Islet precursor cell (in vitro differentiated cells): Measurements from ENCODE around the gene PYGL.
"Not testable (repeated sequence)": the region's sequence is repeated elsewhere in the genome, so short reads cannot be mapped to it uniquely, and the experiment has no call there.

ENCODE experiments used
- DNase-seq: peaks from one replicate; pipeline ENCODE4 v3.0.0-alpha.2; 2018

Gene PYGL

DNA sequence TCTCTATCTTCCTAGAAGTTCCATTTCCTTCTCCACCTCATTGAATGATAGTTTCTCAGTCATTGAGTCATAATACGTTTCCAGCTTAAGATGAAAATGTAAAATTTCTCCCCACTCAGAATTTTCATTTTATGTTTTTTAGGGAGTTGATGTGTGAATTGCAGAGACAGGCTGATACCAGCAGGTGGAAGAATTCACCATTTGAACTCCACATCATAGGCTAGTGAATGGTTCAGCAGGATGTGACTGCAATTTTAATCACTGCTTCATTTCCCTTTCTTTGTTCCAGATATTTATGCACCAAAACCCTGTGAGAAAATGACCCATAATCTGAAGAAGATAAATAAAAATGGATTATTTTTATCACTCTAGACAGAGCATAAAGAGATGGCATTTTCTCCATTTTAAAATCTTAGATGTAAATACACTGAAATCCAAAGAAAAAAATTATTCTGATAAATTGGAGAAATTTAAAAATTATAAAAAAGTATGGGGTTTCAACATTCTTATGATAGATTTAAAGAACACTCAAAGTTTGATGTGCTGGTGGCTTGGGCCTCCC is 10.6 kb upstream of the PYGL start:
- no peak for DNase-seq

DNA sequence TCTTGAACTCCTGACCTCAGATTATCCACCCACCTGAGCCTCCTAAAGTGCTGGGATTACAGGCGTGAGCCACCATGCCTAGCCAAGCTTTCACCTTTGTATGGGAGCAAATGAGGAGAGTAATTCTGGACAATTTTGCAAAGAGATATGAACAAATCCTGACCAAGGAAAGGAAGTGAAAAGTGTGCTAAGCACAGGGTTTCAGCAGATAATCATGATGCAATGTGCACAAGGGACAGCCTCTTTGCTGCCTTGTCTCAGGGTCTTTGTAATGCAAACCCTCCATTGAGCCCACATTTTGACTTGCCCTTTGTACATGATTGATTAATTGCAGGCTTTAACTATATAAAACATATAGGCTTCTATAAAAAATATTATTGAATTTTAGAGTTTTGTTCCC is 9.2 kb upstream of the PYGL start:
- DNase-seq: no peak

DNA sequence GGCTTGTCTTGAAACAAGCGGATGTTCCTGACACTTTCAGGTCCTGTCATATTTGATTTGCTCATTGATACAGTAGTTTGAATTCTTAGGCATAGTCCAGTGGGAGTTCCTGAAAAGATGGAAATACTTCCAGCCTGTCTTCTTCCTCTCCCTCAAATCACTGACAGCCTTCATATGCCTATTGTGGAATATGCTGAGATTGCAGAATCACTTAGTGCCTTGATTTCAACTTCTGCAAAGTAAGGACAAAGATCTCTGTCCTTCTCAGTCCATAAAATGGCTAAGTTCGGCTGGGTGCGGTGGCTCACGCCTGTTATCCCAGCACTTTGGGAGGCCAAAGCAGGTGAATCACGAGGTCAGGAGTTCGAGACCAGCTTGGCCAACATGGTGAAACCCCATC is 6.7 kb upstream of the PYGL start:
- no peak for DNase-seq

DNA sequence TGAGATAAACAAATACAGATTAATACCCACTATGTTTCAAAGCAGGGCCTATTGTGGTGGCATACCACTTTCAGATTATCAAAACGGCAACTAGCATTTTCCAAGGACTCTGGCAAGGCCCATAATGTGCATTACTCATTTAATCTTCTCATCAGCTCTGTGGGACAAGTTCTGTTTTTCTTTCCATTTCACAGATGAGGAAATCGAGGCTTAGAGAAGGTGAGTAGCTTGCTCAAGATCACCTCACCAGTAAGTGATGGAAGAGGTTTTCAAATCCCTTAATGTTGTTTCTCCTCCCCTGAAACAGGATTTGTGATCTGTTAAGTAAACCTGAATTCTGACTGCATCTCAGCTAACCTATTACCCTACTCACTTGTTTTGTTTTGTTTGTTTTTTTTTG is 3.9 kb upstream of the PYGL start:
- no peak for DNase-seq

DNA sequence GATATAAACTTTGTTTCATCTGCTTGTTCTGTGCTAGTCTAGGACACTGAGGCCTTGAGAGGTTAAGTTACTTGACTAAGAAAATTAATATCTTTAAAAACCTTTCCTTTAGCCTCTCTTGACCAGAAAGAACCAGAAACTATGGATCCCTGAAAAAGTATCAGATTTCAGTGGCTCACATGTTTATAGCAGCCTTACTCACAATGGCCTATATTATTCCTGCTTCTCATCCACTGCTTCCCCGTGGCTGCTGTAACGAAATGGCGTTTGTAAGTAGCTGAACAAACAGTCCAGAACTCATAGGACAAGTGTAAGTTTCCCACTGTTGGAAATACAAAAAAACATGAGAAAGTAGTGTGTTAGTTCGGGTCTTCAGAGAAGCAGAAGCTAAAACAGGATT is 3.2 kb upstream of the PYGL start:
- DNase-seq: no peak

DNA sequence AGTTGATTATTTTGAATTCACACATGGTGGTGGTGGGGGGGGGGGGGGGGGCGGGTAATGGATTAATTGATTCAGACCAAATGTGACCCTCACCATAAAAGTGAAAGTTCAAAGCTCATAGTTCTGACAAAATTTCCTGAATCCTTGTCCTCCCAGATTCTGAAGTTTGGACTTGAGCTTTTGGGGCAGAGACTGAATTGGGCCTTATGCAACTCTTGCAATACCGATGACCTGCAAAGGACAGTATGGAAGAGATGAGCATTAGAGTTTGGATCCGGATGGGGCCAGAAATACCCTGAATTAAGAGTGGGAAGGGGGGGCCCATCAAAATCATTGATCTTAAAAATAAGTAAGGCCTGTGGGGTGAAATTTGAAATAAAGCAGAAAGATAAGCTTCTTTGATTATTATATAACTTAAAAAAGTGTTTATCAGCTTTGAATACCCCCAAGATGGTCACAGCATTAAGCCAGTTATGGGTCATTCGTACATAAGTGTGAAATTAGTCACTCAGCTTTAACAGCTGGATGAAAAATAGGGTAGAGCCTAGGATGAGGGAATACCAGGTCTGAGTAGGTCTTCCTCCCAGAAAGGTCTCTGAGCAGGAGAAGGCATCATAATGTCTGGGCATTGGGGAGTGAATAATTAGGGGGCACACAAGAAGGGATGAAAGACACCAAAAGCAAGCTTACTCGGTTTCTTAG is 2.1 kb upstream of the PYGL start:
- no peak for DNase-seq

DNA sequence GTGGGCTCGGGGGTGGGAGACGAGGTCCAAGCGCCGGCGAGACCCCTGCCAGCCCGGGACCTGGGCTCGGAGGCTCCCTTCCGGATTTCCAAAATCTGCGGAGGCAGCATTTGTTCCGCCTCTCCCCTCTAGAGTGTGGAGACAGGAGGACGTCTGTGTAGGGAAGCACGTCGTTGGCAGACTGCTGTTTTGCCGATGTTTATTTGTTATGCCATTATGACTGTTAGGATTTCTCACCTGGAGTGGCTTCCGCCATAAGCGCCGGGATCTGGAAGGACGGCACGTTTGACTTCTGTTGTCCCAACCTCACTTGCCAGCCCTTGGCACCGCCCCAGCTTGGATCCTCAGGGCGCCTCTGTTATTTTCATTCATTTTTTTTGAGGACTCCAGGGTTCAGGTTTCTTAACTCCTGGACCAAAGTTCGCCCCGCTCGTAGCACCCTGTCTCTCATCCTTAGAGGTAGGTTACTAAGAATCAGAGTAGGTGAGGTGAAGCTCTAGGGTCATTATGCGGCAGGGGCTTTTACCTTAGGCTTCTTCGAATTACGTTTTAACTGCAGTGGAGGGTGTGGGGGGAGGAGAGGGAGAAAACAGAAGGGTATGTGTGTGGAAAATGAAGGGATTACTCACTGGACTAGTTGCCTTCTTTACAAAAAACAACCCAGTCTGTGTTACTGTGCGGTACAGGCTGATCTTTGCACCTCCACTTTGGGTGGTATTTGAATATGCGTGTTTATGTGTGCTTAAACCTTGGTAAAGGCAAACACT is 547 bp upstream of the PYGL start:
- peak; percentile 63 for DNase-seq

DNA sequence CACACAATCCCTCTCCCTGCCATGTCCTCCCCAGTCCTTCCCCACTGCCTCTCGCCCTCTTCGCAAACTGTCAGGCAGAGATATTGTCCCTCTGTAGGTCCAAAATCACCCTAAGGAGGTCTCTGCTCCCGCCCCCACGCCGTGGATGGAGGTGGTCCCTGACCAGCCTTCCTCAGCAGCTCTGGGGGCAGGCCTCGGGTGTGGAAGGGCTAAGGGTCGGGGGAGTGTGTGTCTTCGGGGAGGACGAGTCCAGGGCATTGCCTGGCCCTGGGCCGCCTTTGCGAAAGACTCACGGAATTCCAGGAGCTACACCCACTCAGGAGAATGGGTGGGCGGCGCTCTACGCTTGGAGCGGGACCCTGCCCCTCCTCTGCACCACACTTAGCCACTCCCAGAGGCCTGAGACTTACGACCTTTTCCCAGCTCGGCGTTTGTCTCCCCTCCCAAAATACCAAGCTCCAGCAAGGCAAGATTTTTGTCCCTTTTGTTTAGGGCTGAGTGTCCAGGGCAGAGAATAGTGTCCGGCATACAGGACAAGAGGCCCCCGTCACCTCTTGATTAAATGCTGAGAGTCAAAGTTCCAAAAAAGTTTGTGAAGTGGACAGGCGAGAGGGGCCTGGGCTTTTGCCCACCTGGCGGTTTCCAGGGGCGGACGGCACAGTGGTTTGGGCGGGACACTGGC is 881 bp downstream of the PYGL start:
- peak; percentile 92 for DNase-seq

DNA sequence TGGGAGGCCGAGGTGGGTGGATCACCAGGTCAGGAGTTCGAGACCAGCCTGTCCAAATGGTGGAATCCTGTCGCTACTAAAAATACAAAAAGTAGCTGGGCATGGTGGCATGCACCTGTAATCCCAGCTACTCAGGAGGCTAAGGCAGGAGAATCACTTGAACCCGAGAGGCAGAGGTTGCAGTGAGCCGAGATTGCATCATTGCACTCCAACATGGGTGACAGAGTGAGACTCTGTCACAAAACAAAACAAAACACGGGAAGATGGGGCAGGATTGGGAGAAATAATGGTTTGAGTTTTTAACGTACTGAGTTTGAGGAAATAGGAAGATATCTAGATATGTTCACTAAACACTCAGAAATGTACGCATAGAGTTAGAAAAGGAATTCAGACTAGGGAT is 2.6 kb downstream of the PYGL start:
- not testable (repeated sequence) for DNase-seq

DNA sequence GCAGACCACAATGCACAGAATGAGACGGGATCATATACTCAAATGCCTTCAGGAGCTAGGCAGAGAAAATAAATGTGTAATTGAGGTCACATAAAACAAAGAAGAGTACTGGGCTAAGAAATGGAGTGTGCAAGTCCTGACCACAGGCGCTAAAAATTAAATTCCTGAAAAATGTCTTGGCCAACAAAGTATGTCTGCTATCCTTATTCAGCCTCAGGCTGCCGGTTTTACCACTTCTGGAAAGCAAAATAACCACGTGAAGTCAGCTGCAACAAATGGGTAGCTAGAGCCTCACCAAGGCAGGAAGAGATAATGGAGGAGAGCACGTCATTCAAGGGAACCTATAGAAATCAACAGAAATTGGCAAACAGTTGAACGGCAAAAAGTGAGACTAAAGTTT is 3.1 kb downstream of the PYGL start:
- DNase-seq: no peak

DNA sequence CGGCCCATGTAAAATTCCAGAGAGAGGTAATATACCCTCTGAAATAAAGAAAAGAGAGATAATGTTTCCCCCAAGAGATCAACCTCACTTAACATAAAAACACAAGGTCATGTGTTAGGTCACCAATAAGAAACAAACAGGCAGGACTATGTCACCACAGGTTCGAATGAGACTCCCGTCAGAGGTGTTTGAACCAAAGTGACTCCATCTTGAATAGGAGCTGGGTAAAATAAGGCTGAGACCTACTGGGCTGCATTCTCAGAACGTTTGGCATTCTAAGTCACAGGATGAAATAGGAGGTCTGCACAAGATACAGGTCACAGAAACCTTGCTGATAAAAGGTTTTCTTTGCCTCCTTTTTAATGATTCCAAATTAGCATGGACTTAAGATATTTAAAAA is 6.5 kb downstream of the PYGL start:
- no peak for DNase-seq

DNA sequence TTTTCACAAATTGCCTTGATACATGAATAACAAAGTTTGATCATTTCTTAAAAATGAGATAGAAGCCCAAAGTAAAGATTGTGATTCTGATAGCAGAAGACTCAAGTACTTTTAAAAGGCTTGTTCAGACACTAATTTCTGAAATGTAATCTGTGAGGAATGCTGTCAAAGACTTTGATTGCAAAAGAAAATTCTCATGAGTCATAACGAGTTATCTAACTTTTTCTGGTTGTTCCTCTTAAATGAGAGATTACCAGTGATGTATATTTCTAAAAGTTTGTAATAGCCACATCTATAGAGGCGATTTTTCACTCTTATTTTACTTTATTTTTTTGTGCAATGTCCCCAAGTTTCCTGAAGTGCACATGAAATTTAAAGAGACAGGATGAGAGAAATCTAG is 7.0 kb downstream of the PYGL start:
- DNase-seq: no peak

DNA sequence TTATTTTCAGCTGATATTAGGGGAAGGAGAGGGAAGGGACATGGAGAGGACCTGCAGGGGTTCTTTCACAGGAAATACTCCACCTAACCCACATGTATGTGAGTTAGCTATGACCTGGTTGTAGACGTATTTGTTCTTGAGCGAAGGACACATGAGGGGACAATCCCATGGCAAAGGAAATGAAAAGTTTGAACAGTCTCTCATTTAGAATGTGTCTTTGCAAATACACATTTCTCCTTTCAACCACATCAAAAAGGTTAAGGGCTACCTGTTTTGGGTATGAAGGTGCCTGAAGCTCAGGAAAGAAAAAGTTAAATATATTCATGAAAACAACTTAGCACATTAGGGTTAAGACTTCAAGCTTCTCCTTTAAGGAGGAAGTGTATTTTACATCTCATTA is 7.4 kb downstream of the PYGL start:
- DNase-seq: no peak

DNA sequence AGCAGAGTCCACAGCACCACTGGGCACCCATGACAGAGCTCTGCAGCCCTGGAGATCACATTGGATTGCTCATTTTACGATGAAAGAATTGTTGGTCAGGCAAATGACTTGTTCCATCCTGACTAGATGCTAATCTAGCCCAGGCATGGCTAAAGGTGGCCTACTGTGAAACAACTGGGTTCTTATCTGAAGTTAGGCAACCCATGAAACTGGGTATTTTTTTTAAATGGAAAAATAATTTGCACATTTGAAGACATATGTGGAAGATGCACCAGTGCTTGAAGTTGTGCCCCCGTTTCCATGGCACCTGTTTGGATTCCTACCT is 8.3 kb downstream of the PYGL start:
- DNase-seq: no peak

DNA sequence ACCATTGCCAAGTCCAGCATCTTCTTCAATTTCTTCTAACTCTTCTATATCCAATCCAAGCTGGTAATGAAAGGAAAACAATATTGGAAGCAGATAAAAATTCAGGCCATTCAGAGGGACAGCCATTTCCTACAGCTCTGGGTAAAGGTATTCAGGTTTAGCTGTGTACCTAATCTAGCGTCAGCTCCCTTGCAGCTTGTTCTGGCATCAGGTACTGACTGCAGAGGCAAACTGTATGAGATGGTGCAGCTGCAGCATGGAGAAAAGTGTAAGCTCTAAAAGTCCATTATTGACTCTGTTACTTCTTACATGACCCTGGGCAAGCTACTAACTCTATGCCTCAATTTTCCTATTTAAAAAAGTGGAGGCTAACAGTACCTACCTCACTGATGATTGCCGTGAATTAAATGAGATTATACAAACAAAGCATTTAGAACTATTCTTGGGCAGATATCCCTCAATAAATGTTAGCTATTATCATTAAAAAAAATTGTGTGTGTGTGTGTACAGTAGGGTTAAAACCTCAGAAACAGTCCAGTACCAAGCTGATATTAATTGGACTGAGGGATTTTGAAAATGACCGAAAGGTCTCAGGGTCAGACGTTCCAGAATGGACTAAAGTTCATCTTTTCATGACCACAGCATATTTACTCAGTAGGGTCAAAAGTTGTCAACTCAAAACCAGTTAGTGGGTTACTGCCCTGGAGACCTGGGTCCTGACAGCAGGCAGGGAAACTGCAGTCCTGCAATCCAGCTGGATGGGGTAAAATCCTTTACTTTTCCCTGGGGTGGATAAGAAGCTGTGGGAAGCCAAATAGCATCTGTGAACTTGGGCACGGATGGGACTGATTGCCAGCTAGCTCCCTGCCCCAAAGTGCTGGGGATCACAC is 8.9 kb downstream of the PYGL start:
- DNase-seq: no peak

DNA sequence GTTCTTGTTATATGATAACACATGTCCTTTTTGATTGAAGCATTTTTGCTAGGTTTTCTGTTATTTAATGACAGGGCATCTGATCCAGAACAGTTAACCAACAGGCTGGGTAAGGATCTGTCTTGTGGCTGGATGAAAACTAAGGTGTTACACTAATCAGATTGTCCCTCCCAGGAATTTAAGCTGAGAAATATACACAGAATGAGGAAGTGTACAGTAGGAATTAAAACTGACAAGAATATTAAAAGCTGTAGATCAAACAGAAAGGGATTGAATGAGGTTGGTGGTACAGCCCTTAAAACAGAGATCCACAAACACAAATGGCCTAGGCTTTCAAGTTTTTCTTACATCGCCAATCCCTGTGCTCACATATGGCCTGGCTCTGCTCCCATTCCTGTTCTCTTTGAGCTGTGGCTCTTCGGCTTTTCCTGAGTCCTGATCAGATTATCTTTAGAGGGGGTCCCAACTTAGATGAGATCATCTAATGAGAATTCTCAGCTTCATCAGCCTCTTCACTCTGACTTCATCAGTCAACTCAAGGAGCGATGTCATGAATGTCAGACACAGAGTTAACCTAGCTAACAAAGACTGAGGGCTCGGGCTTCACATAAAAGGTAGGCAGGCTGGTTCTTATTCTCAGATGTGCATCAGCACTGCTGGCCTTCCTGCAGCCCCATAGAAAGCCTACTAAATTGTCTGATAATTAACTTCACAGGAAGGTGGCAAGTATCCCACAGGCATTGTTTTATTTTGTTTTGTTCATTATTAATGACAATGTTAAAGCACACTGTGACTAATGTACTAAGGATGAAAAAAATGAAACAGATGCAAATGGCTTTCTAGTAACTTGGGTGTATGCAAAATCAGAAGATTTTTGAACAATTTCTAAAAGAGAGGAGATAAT is 11.4 kb downstream of the PYGL start:
- DNase-seq: no peak

DNA sequence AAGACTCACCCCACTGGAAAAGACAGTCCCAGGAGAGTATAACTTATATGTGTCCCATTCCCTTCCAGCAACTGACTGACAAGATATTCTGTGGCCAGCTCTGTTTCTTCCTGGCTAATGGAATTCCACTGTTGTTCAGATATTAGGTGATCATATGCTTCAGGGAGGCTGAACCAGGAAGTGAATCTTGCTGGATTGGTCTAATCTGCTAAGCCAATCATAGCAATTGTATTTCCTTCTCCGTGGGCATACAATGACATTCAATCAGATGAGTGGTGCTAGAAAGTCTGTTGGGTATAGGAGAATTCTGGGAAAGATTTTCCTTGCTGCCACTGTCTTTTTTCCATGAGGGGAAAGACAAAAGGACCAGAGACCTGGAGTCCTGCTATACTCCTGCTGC is 12.1 kb downstream of the PYGL start:
- DNase-seq: no peak

DNA sequence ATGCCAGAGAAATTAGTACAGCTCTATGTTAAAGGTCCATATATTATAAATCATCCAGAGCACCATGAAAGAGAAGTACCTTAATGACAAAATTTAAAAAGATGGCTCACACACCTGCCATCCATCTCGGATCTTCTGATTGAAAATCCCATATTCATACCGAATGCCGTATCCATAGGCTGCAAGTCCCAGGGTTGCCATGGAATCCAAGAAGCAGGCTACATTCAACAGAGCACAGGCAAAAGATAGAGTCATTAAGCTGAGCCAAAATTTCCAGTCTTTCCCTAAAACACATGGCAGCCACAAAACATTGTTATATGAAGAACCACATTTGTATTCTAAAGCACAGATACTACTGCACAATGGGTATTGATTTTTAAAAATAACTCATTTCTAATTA is 12.7 kb downstream of the PYGL start:
- DNase-seq: no peak

DNA sequence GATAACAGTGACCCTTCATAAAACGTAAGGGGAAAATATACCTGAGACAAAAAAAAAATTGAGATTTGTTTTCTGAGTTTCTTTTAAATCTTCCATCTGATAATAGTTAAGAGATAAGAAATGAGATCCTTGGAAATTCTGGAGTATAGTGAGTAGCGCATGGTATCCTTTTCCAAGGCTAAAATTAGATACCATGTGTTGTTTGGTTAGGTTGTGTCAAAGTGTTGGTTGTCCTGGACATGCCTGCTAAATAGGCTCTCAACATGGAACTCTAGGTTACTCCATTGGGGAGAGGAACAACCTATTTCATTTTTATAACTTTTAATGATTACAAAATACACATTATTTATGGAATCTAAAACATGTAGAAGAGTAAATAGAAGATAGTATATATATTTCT is 14.8 kb downstream of the PYGL start:
- no peak for DNase-seq

DNA sequence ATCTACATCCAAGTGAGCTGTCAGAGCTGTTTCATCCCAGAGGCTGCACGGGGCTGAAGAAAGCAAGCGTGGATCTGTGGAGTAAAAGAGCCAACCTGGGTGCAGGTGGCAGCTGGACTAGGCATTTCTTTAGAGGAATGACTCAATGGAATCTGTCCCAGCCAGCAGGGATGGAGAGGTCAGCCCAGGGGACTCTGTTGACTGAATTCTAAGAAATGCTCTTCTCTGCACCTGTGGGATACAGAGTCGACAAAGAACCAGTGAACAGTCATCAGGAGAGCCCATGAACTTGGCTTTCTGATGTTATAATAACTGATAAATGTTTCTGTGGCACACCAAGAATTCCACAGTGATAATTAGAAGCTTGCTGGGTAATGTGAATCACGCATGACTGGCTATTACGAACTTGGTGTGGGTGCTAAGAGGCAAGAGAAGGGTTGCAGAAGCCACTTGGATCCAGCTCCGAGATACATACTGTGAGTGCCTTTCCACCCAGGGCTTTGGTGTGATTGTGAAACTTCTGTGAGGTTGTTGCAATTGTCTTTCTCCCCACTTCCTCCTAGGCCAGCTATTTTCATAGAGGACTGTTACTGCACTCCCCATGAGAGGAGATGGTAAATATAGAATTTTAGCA is 16.2 kb downstream of the PYGL start:
- no peak for DNase-seq

DNA sequence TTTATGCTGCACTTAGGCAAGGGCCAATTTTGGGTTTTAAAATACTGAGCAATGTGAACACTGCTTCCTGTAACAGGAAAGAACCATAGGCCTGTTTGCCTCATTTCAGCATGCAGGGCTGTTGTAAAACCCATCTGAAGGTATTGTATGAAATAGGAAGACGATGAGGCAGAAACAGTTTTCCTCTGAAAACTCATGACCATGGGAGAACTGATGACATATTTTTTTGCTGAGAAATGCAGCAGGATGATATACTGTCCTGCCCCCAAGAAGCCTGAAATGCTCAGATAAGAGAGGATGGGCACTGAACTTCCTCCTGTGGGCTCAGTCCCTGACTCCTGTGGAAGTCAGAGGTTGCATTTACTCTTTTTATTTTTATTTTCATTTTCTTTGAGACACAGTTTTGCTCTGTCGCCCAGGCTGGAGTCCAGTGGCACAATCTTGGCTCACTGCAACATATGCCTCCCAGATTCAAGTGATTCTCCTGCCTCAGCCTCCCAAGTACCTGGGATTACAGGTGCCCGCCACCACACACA is 17.4 kb downstream of the PYGL start:
- no peak for DNase-seq
